ENCODE measurements around the gene FEZ2.
A peak's percentile ranks its signal among the peaks of the same experiment; 100 is the strongest.

The FEZ2 gene

DNA sequence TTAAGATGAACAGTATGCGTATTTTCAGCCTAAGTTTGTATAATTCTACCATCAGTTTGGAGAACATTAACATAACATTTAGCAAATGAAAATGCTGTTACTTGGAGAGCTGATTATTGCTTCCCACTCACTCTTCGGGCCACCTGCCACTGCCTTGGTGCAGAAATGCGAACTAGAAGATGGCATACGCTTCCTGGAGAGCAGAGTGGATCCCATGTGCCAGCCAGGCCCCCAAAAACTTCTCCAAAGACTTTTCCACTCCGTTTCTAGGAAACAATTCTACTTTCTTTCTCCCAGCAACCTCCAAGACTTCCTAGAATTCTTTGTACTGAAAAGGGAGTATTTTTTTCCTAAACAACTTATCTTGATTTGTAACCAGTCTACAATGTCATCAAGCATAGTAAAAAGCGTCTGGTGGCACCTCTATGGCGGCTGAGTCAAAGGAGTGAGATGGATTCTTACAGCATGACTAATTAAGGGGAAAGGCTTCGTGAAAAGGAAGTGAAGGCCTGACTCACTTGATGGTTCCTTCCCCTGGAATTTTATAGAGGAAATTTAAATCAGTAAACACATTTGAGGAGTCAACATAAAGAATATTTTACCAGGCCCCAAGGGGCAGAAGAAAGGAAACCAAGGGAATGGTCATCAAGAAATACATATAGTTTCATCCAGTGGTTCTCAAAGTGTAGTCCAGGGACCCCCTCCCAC is 36.6 kb downstream of the FEZ2 start:
- DNase-seq, result no peak

DNA sequence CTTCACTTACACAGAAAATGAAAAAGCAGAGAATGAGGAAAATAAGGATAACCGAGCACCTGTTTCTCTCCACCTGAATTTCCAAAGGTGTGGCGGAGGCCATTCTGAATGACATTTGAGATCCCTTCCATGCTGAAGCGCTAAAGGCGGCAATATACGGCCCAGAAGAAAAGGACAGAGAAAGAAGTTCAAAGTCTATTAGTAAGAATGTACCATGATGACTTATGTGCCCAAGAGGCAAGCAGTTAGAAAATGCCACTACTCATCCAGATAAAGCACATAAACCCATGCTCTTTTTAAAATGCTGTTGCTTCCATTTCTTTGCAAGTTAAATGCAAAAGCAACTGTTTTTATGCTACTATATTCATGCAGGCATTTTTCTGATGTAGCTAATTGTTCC is 37.2 kb downstream of the FEZ2 start:
- DNase-seq, result no peak

DNA sequence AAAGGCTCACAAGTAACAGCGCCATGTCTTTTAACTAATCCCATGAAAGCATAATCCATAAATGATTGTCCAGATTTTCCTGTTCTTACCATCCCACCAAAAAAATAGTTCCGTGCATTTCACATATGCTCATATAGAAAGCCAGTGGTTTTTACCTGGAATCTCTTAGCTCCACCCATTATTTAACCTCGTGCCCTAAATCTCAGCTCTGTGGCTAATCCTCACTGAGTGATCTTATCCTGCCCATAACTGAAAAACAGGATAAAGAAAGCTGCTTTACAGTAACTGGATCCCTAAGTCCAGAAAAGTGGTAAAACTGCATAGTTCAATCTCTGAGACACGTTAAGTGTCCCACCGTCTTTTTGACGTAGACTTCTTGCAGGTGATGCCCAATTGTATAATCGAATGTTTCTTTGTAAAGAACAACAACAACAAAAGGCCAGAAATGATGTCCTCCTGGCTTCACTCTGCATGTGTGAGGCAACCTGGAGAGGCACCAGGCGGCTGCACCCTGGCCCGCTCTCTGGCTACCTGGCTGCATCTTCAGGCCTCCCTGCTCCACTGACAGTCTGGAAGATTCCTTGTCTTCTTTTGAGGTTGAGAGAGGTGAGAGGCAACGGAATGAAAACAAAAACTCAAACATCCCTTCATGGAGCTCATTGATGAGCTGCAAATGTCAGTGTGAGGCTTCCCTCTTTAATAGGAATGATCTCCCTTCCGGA is 38.6 kb downstream of the FEZ2 start:
- no peak for DNase-seq

DNA sequence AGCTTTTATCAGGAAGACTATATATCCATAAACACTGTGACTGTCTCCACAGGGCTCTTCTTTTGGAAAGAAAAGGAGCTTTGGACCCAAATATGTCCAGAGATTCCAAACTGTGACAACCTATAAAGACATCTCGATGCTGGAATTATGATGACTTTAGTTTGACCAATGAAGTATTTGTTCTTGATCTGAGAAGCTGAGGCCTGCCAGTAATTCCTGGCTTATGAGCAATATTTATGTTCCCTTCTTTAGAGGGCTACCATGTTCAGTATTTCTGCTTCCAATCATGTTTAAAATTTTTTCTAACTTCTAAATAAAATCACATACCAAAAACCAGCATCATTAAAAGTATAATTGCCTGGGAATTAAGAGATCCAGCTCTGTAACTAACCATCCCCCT is 41.1 kb downstream of the FEZ2 start:
- DNase-seq, result no peak

DNA sequence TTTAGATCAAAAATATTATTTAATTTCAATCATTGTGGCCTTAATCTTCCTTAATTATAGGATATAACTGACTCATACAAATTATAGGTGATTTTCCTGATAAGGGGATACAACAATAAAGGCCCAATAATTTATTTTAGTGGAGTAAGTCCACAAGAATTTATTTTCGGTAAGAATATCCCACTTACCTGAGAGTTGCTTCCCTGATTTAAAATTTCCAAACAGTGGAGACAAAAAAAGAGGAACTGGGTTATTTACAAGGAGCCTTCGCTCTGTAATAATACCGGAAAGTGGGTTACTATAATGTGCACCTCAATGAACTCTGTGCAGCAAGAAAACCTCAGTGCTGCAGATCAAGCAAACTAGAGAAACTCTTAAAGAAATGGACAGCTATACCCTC is 42.2 kb downstream of the FEZ2 start:
- DNase-seq, result no peak

DNA sequence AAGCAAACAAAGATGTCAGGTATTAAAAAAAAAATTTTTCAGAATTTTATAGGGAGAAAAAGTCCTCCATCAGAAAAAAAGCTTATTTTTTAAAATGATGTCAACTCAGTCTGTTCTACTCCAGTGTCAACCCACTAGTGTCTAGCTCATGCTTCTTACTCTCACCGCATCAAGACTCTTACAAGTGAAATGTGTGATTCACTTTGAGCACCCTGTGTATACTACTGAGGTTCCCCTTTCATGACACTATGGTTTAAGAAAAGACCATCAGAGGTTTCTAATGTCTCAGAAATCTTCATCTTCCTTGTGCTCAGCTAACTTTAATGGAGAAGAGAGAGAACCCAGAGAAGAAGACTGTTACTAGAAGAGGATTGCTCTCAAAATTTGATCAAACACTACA is 43.4 kb downstream of the FEZ2 start:
- DNase-seq, result no peak

DNA sequence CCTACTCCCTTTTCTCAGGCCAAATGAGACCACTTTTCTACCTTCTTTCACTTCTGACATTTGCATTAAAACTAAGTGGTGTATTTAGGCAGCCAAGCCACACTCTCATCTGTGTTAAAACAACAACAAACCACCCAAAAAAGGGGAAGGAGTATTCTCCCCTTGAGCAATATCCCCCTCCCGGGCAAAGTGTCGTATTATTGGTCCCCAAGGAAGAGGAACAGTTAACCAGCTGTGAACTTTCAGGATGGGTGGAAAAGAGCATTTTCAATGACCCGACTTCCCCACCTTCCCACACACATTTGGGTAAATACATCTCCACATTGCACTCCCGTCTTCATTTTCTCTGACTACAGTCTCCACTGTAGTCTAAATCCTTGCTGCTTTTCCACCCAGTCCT is 44.3 kb downstream of the FEZ2 start:
- no peak for DNase-seq

DNA sequence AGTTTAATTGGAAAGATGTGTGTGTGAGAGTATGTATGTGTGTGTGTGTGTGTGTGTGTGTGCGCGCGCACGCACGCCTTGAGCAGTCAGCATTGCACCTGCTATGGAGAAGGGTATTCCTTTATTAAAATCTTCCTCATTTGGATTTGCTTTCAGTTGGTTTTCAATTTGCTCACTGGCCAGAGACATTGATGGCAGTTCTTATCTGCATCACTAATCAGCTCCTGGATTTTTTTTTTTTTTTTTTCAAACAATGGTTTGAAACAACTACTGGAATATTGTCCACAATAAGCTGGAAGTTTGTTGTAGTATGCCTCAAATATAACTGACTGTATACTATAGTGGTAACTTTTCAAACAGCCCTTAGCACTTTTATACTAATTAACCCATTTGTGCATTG is 48.0 kb downstream of the FEZ2 start:
- no peak for DNase-seq

DNA sequence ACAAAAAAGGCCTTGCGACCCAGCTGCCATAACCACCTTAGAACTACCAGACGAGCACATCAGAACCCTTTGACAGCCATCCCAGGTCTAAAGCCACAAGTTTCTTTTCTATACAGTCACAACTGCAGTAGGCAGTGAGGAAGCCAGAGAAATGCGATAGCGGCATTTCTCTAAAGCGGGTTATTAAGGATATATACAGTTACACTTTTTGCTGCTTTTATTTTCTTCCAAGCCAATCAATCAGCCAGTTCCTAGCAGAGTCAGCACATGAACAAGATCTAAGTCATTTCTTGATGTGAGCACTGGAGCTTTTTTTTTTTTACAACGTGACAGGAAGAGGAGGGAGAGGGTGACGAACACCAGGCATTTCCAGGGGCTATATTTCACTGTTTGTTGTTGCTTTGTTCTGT is 48.8 kb downstream of the FEZ2 start:
- DNase-seq, result no peak

DNA sequence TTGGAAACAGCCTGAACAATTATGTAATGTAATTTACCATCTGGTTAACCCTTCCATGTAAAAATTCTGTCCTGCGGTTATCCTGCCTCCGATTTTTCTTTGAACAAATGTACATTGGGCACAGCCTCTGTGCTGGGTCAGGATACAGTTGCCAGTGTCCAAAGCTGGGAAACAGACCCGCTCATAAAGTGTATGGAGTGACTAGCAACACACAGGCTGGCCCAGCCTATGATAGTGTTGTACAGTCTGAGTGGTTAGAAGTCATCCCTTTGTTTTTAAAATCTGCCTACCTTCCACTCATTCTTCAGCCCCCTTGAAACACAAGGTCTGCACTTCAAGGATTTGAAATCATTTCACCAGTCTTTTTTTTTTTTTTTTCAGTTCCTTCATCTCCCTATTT is 50.1 kb downstream of the FEZ2 start:
- DNase-seq, result no peak

DNA sequence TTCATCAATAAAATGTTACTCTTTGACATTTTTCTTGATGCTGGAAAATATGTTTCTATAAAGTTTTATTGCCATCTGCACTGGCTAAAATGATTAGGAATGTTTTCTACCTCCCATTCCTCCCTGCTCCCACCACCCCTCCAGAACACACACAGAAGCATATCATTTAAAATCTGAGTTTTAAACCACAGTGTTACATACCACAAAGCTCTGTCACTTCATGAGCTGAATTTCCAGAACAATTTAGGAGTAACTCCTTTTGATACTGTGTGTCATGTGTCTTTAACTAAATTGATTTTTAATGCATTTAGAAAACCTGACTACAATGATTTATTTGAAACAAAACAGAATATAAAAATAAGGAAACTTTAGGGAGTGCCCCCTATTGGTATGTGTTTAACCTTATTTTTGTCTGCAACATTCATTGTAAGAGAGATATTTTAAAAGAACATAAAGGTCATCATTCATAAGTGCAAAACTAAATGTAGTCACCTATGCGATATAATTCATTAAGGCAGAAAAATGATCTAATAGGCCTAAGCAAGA is 52.0 kb downstream of the FEZ2 start:
- DNase-seq, result no peak

DNA sequence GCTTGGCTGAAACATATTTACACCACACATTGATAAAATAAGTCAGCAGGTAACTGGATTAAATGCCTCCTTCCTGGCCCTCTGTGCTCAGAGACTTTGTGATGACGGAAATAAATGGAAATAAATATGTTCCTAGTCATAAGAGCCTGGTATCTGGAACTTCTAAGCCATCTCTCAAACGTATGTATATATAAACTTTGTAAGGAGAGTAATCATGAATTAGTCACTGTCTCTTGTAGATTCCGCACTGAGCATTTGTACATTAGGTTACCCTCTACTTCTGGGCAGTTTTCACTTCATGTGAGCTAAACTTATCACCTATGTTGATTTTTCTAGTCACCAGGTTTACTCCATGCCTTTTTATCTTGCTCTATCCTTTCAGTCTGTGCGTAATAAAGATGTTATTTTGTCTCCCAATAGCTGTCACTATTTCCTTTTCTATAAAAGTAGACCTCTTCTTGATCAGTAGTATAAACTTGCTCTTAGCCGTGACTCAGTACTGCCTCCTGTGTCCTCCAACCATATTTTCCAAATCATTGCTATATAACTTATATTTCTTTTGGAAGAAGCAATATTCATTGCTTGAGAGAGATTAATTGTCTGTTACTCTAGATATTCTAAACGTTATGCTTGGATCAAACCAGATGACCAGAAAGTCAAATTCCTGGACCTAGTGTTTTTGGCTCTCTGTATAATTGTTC is 53.2 kb downstream of the FEZ2 start:
- DNase-seq, result no peak

DNA sequence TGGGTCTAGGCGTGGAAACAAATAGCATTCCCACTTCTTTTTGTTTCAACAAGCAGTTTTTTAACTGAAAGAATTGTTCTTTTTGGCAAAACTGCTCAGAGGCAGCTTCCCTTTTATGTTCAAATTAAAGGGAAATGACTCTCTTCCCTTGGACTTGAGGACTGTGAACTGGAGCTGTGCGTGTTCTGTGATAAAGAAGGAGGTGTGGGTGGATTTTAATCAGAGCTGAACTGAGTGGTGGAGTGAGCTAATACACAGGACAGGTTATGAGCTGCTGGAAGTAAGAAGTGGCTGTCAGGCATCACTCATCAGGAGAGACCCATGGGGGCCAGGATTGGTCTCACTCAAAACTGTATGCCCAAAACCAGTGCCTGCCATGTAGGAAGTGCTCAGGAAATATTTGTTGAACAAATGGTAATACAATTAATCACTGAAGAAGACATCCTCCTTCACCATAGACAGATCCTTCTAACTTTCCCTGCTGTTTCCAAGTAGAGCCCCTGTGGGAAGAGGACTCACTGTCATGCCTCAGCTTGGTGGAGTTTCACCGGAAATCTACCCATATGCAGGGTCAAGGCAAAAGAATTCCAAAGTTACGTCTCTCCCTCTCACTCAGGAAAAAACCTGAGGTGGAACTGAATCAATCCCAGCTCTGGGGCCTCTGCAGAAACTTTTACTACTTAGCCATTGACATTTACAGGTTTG is 55.9 kb downstream of the FEZ2 start:
- no peak for DNase-seq

DNA sequence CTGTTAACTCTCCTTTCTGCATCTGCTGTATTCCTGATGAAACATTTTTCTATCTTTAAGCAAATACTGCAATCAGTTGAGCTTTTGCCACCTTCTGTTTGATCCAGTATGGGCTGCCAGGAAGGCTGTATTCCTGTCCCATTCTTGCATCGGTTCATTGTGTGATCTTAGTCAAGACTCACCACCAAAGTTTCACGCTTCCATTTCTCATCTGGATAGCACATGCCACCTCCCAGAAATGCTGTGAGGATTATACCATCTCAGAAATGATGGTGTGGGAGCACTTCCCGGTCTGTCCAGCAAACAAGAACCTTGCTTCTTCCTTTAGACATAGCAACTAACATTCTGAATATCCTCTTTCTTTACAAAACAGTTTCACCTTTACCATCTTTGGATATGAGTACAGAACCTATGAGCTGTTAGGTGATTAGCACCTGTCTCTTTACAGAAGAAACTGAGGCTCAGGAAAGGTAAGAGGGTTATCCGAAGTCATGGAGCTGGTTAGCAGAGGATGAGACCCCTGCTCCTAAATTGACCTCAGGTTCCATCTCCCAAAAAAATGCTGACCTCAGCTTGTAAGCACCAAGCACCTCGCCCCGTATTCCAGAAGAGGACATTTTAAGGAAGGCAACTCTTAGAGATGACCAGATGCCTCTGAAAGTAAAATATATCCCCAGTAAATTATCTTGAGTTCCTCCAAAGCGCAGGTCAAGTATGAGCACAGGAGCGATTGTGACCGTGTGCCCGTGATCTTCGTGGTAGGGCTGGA is 56.8 kb downstream of the FEZ2 start:
- no peak for DNase-seq

DNA sequence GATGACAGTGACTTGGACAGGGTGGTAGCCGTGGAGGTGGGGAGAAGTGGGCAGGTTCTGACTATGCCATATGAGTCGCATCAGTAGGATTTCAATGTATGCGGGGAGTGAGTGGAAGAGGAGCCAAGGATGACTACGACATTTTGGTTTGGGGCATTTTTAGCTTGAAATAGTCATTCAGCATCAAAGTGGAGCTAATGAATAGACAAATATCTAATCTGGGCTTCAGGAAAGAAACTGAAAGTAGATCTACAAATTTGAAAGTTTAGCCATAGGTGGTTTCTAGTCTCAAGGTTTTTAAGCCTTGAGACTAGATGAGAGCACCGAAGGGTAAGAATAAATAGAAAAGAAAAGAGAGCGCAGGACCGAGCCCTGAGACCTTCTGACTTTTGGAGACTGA is 58.3 kb downstream of the FEZ2 start:
- no peak for DNase-seq

DNA sequence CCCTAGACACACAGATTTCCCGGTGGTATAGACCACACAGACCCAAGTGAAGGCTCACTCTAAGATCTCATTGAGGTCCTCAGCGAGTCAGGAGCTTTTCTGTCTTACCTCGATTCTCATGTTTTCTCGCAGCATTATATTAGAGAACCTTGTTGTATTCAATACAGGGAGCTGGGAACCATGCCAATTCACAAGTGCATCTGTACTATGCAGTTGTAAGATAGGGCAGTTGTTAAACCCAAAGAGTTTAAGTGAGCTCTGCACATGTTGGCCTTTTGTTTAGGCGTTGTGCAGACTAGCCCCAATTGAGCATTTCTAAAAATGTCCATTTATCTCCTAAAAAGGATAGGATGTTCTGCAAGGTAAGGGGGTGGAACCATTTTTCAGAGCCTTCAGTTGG is 59.6 kb downstream of the FEZ2 start:
- DNase-seq, result no peak

DNA sequence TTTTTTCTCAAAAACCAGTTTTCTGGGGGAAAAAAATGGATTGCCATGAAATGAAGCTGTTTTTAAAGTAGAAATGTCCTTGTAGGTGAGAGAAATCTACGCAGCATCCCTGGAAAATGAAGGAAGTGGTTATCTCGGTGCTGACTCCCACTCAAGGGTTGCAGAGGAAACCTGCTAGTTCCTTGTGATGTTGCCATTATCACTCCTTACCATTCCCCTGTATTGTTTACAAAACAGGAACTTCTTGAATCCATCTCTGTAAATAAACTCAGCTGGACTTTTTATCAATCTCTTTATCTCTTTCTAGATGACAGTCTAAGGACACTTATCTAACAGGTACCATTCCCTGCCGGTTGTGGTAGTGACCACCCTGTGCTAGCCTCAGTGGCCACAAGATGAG is 61.2 kb downstream of the FEZ2 start:
- no peak for DNase-seq

DNA sequence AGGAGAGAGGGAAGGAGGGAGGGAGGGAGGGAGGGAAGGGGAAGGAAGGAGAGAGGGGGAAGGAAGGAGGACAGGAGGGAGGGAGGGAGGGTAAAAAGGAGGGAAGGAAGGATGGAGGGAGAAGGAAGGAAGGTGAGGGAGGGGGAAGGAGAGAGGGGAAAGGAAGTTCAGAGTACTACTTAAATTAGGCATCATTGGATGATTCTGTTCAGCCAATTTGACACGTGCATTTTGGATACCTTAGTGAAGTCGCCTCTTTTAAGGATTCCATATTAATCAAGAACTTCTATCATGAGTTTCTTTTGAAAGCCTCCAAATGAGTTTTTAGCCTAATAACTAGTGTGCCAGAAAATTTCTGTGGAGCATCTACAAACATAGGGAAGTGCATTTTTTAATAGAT is 62.9 kb downstream of the FEZ2 start:
- DNase-seq, result no peak

DNA sequence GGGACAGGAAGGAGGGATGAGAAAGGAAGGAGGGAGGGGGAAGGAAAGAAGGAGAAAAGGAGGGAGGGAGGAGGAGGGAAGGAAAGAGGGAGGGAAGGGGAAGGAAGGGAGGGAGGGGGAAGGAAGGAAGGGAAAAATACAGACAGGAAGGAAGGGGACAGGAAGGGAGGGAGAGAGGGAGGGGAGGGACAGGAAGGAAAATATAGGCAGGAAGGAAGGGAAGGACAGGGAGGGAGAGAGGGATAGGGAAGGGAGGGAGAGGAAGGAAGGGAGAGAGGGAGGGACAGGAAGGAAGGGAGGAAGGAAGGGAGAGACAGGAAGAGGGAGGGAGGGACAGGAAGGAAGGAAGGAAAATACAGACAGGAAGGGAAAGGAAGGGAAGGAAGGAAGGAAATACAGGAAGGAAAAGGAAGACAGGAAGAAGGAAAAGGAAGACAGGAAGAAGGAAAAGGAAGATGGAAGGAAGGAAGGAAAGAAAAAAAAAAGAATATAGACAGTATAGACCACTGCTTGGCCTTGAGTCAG is 63.6 kb downstream of the FEZ2 start:
- no peak for DNase-seq

DNA sequence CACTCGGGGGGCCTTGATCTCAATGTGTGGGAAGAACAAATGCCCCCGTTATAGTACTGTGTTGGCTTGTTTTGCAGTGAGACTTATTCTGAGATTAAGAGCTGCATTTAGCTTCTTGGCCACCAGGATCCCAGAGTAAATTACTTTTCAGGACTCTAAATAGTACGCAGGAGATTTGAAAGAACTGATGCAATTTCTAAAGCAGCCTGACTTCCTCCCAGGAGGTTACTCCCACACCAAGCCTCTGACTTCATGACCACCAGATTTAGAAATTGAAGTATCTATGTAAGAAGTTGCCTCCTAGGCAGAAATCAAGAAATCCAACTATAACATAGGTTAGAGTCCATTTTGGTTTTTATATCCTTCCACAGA is 67.0 kb downstream of the FEZ2 start:
- no peak for DNase-seq

DNA sequence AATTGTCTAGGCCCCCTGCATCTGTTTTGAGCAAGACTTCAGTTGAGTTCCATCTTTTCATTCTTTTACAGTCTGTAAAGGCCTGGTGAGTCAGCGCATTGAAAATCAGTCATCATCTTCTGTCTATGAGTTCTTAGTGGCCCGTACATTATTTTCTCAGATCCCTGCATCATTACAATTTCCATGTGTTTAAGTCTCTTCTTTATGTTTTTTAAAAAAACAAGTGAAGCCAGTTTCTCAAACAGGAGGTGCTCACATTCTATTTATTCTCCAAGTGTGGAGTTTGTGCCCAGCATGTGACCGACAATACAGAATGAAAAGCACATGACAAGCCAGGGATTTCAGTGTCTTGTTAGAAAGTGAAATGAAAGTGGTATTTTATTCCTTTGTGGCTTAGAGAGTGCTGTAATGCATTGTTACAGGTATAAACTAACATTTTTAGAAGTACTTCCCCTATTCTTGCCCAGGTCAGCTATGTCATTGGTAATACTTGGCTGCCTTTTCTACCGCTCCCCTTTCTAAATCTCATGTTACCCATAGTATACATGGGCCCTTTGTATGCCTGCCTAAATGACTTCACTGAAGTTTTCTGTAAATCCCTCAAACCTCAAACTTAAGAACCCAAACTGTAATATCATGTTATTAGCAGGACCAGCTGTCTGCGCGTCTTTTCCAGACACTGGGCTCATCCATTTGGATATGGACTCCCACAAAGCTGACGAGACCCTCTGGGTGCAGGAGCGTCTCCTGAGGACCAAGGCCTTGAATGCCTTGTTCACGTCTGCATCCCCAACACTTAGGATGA is 67.6 kb downstream of the FEZ2 start:
- peak; percentile 18 for DNase-seq

Measured in activated CD4-positive, alpha-beta T cell treated with anti-CD3 and anti-CD28 coated beads, Interleukin-2, amount 50 U/mL, for 16 hours (primary cell).